Measurements from ENCODE around the gene MYBPC2.

MYBPC2 gene

DNA sequence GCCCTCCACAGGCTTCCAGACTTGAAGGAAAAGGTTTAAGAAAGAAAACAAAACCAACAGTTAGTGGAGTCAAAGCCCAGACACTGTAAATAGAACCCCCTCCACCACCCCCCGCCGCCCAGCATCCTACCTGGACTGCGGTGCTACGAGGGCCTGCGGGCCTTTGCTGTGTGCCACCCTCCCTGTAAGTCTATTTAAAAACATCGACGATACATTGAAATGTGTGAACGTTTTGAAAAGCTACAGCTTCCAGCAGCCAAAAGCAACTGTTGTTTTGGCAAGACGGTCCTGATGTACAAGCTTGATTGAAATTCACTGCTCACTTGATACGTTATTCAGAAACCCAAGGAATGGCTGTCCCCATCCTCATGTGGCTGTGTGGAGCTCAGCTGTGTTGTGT, 50.2 kb downstream of the MYBPC2 start:
- TF ChIP-seq, protein P1, sequence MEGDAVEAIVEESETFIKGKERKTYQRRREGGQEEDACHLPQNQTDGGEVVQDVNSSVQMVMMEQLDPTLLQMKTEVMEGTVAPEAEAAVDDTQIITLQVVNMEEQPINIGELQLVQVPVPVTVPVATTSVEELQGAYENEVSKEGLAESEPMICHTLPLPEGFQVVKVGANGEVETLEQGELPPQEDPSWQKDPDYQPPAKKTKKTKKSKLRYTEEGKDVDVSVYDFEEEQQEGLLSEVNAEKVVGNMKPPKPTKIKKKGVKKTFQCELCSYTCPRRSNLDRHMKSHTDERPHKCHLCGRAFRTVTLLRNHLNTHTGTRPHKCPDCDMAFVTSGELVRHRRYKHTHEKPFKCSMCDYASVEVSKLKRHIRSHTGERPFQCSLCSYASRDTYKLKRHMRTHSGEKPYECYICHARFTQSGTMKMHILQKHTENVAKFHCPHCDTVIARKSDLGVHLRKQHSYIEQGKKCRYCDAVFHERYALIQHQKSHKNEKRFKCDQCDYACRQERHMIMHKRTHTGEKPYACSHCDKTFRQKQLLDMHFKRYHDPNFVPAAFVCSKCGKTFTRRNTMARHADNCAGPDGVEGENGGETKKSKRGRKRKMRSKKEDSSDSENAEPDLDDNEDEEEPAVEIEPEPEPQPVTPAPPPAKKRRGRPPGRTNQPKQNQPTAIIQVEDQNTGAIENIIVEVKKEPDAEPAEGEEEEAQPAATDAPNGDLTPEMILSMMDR (IDR thresholded peaks at IDR 0.05) = no peak
- no peak for TF ChIP-seq ZFX (IDR thresholded peaks at IDR 0.05; ENCODE audit: borderline replicate concordance)
- no peak overlapping the region for H3K27ac ChIP-seq

DNA sequence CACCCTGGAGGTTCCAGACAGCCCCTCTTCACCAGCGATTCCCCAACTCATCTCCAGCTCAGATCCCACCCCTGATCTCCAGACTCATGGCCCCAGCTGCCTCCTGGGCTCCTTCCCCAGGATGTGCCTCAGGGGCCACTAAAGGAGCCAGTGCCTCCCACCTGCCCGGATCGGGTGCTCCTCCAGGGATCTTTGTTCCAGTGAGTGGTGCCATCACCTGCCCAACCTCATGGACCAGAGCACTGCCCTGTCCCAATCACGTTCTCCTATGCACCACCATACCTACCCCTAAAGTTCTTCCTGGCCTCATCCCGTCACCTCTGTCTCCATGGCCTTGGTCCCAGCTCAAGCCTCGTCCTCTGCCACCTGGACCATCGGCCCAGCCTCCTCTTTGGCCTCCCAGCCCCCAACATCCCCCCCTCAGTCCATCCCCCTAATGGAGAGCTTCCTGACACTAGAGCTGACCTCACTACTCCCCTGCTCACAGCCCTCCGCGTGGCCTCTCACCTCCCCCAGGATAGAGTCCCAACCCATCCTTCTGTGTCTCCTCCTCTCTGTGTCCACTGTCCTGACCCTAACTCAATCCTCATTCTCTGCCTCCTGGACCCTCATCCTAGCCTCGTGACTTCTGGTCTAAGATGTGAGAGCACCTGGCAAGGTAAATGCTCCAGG, 52.7 kb downstream of the MYBPC2 start:
- TF ChIP-seq, protein P1 (IDR thresholded peaks at IDR 0.05) = no peak
- TF ChIP-seq ZFX (IDR thresholded peaks at IDR 0.05; ENCODE audit: borderline replicate concordance) = no peak
- no peak overlapping the region for H3K27ac ChIP-seq

DNA sequence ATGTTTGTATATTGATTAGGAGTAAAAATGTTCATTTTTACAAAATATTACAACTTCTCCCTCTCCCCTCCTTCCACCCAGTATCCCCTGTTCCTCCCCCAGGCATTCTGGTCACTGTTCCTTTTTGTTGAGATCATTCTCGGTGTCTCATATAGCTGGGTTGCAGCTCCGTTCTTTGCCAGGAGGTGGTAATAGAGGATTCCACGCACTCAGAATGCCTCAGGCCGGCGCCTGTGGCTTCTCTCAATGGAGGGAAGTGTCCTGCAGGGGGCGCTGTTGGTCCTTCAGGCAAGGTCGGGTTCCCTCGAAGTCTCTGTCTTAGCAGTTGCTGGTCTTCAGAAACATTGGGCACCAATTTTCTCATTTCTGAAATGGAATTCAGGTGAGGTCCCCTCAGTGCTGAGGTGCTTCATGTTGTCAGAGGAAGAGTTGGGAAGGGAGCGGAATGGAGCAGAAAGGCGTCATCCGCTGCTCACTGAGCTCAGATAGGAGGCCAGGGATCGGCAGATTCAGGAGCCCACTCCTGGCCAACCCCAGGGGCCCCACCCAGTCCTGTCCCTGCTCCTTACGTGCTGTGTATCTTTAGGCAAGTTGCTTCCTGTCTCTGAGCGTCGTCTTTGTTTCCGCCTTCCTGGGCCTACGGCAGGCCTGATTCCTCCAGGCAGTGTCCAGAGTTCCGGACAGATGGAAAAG, 54.3 kb downstream of the MYBPC2 start:
- TF ChIP-seq, protein P1 (IDR thresholded peaks at IDR 0.05) = peak; percentile 67
- TF ChIP-seq ZFX (IDR thresholded peaks at IDR 0.05; ENCODE audit: borderline replicate concordance) = no peak
- H3K27ac ChIP-seq = no peak overlapping the region

DNA sequence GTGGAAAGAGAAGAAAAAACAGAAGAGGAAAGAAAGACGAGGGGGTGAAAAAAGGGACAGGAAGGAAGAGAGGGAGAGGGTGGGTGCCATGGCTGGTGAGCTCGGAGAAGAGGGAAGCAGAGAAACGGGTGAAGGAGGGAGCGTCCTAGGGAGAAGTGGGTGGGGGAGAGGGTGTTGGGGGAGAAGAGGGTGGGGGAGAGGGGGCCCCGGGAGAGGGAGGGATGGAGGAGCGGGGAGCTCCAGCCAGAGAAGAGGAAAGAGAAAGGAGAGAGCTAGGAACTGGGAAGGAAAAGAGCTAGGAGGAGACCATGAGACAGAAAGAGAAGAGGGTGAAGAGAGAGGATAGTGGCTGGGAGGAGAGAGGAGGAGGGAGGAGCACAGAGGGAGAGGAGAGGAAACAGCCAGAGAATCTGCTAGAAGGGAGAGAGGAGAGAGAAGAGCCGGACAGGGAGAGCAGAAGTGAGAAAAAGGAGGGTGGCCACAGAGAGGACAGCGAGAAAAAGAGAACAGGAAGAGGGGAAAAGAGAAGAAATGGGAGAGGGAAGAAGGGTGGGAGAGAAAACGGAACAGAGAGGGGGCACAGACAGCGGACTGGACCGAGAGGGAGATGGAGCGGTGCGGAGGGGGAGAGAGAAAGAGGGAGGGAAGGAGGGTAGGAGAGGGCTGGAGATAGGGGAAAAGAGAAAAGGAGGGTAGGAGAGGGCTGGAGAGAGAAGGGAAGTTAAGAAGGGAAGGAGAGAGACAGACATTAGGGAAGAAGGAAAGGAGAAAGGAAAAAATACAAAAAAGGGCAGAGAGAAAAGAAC, 55.9 kb downstream of the MYBPC2 start:
- no peak overlapping the region for H3K27ac ChIP-seq
- TF ChIP-seq ZFX (IDR thresholded peaks at IDR 0.05; ENCODE audit: borderline replicate concordance) = no peak
- TF ChIP-seq, protein P1 (IDR thresholded peaks at IDR 0.05) = no peak

DNA sequence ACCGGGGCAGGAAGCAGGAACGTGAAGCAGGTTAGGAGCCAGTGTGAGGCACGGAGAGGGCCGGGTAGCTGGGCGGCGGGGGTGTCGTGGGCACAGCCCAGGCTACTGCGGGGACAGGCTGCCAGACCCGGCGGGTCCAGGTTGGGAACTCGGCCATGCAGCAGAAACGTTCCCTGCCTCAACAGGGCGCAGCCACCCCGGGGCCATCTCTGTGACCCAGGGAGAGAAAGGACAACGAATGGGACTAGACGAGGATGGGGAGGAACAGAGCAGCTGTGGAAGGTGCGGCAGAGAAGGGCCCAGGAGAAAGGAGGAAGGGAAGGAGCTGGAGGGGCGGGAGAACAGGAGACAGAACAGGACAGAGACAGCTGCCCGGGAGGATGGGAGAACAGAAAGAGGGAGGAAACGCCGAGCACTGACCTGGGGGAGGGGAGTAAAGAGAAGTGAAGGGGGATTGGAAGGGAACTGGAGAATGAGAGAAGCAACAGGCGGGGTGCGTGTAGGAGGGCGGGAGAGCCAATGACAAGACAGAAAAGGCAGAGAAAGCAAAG, 56.8 kb downstream of the MYBPC2 start:
- H3K27ac ChIP-seq = no peak overlapping the region
- TF ChIP-seq ZFX (IDR thresholded peaks at IDR 0.05; ENCODE audit: borderline replicate concordance) = no peak
- TF ChIP-seq, protein P1 (IDR thresholded peaks at IDR 0.05) = no peak

DNA sequence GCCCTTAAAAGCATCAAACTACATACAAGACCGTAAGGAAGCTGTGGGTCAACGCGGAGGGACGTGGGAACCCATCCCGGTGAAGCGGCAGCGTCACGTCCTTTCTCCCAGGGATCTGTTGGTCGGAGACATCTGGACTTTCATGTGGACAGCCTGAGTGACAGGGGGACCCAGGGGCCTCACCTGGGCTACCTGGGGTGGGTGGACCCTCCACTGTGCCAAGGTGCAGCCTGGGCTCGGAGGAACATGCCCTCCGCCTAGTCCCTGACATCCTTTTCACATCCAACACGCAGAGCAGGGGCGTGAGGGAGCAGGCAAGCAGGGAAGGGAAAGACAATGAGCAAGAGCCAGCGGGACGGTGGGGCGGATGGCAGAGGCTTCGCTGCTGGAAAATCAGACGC, 57.7 kb downstream of the MYBPC2 start:
- no peak overlapping the region for H3K27ac ChIP-seq

More for the DNA sequence above, 57.7 kb downstream of the MYBPC2 start:
- TF ChIP-seq, protein P1 (IDR thresholded peaks at IDR 0.05) = no peak
- TF ChIP-seq ZFX (IDR thresholded peaks at IDR 0.05; ENCODE audit: borderline replicate concordance) = no peak

All from 22Rv1 (cell line).